GOT3 (cell line): ENCODE measurements around the gene PIGZ.
"Not testable (repeated sequence)": the region's sequence is repeated elsewhere in the genome, so short reads cannot be mapped to it uniquely, and the experiment has no call there.

Source experiments
- DNase-seq: peaks from one replicate; lab custom pipeline; 2025; ENCODE audit warnings: mixed read lengths; lab: John Stamatoyannopoulos, UW

The PIGZ gene

GRCh38 chr3:196949285-196949619, 19.4 kb downstream of the PIGZ start:
- no peak for DNase-seq

GRCh38 chr3:196948442-196949284, 20.0 kb downstream of the PIGZ start:
- no peak for DNase-seq

- no peak for DNase-seq
Measured at GRCh38 chr3:196947860-196948441, 20.7 kb downstream of the PIGZ start.

GRCh38 chr3:196947136-196947859, 21.3 kb downstream of the PIGZ start:
- DNase-seq = no peak

GRCh38 chr3:196944037-196944790, 24.4 kb downstream of the PIGZ start:
- DNase-seq = not testable (repeated sequence)

GRCh38 chr3:196942915-196943277, 25.7 kb downstream of the PIGZ start:
- no peak for DNase-seq

- DNase-seq = peak; percentile 95
Measured at GRCh38 chr3:196942226-196942914, 26.3 kb downstream of the PIGZ start, which contains the start of gene NCBP2. TSS of gene NCBP2 (minus strand) at chr3:196942528. CDS start at chr3:196942503, 25 bp downstream.

- no peak for DNase-seq
Measured at GRCh38 chr3:196941729-196942225, 26.9 kb downstream of the PIGZ start.

GRCh38 chr3:196938576-196938975, 30.1 kb downstream of the PIGZ start:
- no peak for DNase-seq

- no peak for DNase-seq
Measured at GRCh38 chr3:196938124-196938523, 30.5 kb downstream of the PIGZ start.

- DNase-seq = no peak
Measured at GRCh38 chr3:196936288-196936687, 32.3 kb downstream of the PIGZ start.

GRCh38 chr3:196932600-196932999, 36.0 kb downstream of the PIGZ start:
- no peak for DNase-seq

GRCh38 chr3:196931828-196932587, 36.6 kb downstream of the PIGZ start:
- no peak for DNase-seq

- no peak for DNase-seq
Measured at GRCh38 chr3:196931157-196931556, 37.5 kb downstream of the PIGZ start.

- no peak for DNase-seq
Measured at GRCh38 chr3:196927571-196928453, 40.8 kb downstream of the PIGZ start.

GRCh38 chr3:196920733-196921132, 47.9 kb downstream of the PIGZ start:
- DNase-seq = no peak

- no peak for DNase-seq
Measured at GRCh38 chr3:196918968-196919367, 49.7 kb downstream of the PIGZ start.

GRCh38 chr3:196916995-196917394, 51.6 kb downstream of the PIGZ start:
- no peak for DNase-seq

GRCh38 chr3:196916221-196916620, 52.4 kb downstream of the PIGZ start:
- DNase-seq = no peak

- DNase-seq = no peak
Measured at GRCh38 chr3:196915375-196915774, 53.3 kb downstream of the PIGZ start.
